ENCODE data around the gene AKNA. TPM values are rescaled to one million over a fixed set of nuclear protein-coding genes. Genes with fewer than 3 reads are reported as not detected.

Gene AKNA
- total and polyA plus RNA-seq, 2 experiments from 2014 or later, result 5.7 to 25.2 TPM

DNA sequence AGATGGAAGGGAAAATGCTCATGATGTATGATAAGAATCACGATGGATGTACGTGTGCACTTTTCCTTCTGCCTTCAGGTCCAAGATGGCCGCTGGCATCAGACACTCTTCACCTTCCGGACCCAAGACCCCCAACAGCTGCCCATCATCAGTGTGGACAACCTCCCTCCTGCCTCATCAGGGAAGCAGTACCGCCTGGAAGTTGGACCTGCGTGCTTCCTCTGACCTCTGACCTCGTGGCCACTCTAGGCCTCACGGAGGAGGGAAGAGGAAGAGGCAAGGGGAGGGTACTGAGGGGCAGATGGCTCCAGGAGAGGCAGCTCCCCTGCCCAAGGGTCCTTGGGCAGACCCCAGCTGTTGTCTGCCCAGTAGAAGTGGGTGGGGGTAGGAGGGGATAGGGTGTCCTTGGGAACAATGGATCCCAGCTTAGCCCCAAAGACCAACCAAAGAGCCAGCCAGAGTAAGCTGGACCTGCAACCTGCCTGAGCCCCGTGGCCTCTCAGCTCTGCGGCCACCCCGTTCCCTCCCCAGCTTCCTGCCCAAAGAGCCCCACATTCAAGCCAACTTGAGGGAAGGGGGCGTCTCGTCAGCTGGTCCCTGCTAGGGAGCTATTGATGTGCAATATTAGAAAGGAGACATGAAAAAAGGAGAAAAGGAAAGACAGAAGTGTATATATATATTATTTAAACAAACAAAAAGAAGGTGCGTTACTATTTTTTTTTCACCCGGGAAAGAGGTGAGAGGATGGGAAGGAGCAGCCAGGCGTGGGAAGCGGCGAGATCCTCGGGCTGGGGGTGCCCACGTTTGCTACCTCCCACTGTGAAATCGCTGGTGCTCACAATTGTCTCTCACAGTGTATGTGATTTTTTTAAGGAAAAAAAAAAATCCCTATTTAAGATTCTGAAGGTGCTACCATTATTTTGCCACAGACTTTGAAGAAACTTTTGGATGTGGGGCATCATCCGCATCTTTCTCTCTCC, 77.0 kb downstream of the AKNA start:
- Histone ChIP-seq H3K27ac (no peak overlapping the region), H3K4me1 (ENCODE audit: low read depth) (no peaks in the 10 kb centered on the region), H3K4me3 (no peak overlapping the region), H3K27me3 (no peaks in the 10 kb centered on the region), H3K9me3 (ENCODE audit: low read depth) (no peaks in the 10 kb centered on the region), H3K36me3 (no peaks in the 10 kb centered on the region)
- TF ChIP-seq, protein P1, sequence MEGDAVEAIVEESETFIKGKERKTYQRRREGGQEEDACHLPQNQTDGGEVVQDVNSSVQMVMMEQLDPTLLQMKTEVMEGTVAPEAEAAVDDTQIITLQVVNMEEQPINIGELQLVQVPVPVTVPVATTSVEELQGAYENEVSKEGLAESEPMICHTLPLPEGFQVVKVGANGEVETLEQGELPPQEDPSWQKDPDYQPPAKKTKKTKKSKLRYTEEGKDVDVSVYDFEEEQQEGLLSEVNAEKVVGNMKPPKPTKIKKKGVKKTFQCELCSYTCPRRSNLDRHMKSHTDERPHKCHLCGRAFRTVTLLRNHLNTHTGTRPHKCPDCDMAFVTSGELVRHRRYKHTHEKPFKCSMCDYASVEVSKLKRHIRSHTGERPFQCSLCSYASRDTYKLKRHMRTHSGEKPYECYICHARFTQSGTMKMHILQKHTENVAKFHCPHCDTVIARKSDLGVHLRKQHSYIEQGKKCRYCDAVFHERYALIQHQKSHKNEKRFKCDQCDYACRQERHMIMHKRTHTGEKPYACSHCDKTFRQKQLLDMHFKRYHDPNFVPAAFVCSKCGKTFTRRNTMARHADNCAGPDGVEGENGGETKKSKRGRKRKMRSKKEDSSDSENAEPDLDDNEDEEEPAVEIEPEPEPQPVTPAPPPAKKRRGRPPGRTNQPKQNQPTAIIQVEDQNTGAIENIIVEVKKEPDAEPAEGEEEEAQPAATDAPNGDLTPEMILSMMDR (IDR thresholded peaks at IDR 0.05; ENCODE audit: low read depth, low read length), result no peak
- no peak for DNase-seq (ENCODE audit: low read depth in 1 of 2, low spot score in 1 of 2)

DNA sequence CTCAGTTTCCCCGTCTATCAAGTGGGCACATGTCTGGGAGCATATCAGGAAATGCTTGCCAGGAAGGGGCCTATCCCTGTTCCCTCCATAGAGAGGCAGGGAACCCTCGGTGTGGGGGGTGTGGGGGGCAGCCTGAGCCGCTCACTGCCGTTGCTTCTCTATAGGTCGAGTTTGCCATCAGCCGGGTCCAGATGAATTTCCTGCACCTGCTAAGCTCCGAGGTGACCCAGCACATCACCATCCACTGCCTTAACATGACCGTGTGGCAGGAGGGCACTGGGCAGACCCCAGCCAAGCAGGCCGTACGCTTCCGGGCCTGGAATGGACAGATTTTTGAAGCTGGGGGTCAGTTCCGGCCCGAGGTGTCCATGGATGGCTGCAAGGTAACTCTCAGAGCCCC, 78.7 kb downstream of the AKNA start:
- H3K27ac ChIP-seq, result no peak overlapping the region
- H3K27me3 ChIP-seq, result no peaks in the 10 kb centered on the region
- H3K9me3 ChIP-seq (ENCODE audit: low read depth), result no peaks in the 10 kb centered on the region
- TF ChIP-seq, protein P1 (IDR thresholded peaks at IDR 0.05; ENCODE audit: low read depth, low read length), result no peak
- no peaks in the 10 kb centered on the region for H3K36me3 ChIP-seq
- no peak overlapping the region for H3K4me3 ChIP-seq
- no peaks in the 10 kb centered on the region for H3K4me1 ChIP-seq (ENCODE audit: low read depth)
- DNase-seq (ENCODE audit: low read depth in 1 of 2, low spot score in 1 of 2), result no peak

DNA sequence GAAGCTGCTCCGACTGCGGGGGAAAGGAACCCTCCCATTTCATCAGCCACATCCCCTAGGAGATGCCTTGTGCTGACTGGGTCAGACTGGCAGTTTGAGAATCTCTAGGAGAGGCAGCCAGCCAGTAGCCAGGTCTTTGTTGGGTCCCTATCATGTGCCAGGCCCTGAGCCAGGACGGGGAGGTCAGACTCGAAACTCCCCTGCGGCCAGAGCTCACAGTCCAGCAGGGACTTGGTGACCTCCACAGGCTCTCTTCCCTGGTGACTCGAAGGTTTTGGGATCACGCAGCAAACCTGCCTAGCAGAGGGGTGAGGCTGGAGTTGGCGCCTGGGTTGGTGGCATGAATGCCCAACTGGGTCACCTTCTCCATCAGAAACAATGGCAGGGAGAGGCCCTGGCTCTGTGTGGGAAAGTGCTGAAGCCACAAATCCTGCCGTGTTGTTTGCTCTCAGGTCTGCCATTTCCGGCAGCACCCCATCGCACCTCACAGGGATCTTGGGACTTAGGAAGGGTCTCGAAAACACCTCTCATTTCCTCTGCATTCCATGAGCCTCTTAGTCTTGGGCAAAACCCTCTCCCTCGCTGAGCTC, 79.3 kb downstream of the AKNA start:
- no peaks in the 10 kb centered on the region for H3K36me3 ChIP-seq
- no peaks in the 10 kb centered on the region for H3K27me3 ChIP-seq
- no peaks in the 10 kb centered on the region for H3K4me1 ChIP-seq (ENCODE audit: low read depth)
- H3K27ac ChIP-seq, result no peak overlapping the region
- H3K9me3 ChIP-seq (ENCODE audit: low read depth), result no peaks in the 10 kb centered on the region
- no peak for DNase-seq (ENCODE audit: low read depth in 1 of 2, low spot score in 1 of 2)
- no peak overlapping the region for H3K4me3 ChIP-seq
- TF ChIP-seq, protein P1 (IDR thresholded peaks at IDR 0.05; ENCODE audit: low read depth, low read length), result no peak

DNA sequence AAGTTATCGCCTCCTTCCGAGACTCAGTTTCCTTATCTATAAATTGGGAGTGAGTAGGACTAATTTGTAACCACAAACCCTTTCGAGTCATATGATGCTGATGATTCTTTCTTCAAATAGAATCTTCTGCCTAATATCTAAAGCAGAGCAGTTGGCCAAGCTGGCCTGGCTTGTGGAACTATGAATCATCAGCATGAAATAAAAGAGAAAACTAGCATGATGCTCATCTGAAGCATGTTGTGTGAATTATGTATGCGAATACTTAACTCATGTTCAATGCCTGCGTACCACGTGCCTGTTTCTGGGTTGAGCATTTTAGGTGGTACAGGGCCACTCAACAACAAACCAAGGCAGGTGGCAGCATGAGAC, 79.9 kb downstream of the AKNA start:
- H3K4me3 ChIP-seq, result no peak overlapping the region
- TF ChIP-seq, protein P1 (IDR thresholded peaks at IDR 0.05; ENCODE audit: low read depth, low read length), result no peak
- no peaks in the 10 kb centered on the region for H3K9me3 ChIP-seq (ENCODE audit: low read depth)
- H3K36me3 ChIP-seq, result no peaks in the 10 kb centered on the region
- no peaks in the 10 kb centered on the region for H3K27me3 ChIP-seq
- no peaks in the 10 kb centered on the region for H3K4me1 ChIP-seq (ENCODE audit: low read depth)
- DNase-seq (ENCODE audit: low read depth in 1 of 2, low spot score in 1 of 2), result peak in 1 of 2 donors; percentile 37
- no peak overlapping the region for H3K27ac ChIP-seq

DNA sequence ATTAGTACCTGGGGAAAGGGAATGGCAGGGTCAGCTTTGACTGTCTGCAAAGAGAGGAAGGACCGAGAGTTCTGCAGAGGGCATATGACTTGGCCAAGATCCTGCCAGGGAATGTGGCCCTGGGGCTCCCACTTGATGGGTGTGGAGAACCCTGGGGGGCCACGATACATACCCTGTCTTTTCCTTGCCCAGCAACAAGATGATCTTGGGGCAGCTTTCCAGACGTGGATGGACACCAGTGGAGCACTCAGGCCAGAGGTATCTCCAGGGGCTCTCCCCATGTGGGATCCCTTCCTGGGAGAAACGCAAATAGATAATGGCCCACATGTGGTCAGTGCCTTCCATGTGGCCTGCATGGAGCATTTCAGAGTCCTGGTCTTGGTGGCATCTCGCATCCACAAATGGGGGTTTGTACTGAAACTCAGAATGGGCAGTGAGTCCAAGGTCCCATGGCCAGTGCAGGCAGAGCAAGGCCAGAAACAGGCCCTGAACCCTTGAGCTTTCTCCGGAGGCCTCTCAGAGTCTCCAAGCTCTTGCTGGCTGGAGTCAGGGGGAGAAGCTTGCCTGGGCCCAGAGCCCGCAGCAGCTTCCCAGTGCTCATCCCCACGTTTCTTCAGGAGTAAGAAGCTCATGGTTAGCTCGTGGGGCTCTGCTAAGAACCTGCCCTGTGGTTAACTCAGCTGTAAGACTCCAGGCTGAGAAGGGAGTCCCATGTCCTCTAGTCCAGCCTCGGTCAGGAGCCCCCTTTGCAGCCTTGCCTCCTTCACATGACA, 83.2 kb downstream of the AKNA start:
- H3K9me3 ChIP-seq (ENCODE audit: low read depth), result no peaks in the 10 kb centered on the region
- no peak overlapping the region for H3K27ac ChIP-seq
- TF ChIP-seq, protein P1 (IDR thresholded peaks at IDR 0.05; ENCODE audit: low read depth, low read length), result no peak
- H3K4me1 ChIP-seq (ENCODE audit: low read depth), result no peaks in the 10 kb centered on the region
- H3K27me3 ChIP-seq, result no peaks in the 10 kb centered on the region
- H3K4me3 ChIP-seq, result no peak overlapping the region
- no peak for DNase-seq (ENCODE audit: low read depth in 1 of 2, low spot score in 1 of 2)
- no peaks in the 10 kb centered on the region for H3K36me3 ChIP-seq
